GM20431 (cell line): ENCODE results near the gene PPARGC1A.

Experiments used
- in situ Hi-C: fragments of 300-500 bp; cut with MseI, MboI; formaldehyde crosslinking; loops from one replicate; pipeline ENCODE4 v1.15.0; 2020; ENCODE audit warnings: low sequenced_read_pairs; ENCODE audit not compliant: unreplicated experiment

PPARGC1A gene

GRCh38 chr4:23884261-23884660, 5.6 kb downstream of the PPARGC1A start:
- in situ Hi-C loops = no loop called here

DNA sequence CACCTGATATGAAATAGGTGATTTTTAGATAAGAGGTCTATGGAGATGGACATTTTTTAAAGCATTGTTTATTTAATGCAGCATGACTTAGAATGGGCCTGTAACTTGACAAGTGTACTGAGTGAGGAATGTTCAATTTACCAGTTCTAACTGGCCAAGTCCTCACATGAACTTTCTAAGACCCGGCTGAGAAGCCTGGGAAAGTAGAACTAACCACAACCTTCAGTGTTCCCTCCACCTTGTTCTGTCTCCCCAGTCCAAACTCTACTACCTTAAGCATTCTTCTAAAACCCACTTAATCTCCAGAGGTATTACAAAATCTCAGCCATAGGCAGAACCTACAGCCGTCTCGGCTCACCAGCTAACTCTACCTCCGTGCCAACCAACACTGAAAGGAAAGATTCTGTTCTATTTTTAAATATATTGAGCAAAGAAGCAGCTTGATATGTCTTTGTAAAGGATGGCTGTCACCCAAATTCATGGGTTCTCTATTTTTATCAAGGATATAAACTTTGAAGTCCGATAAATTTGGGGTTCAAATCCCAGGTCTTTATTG, 6.8 kb downstream of the PPARGC1A start:
- in situ Hi-C loops = no loop called here

DNA sequence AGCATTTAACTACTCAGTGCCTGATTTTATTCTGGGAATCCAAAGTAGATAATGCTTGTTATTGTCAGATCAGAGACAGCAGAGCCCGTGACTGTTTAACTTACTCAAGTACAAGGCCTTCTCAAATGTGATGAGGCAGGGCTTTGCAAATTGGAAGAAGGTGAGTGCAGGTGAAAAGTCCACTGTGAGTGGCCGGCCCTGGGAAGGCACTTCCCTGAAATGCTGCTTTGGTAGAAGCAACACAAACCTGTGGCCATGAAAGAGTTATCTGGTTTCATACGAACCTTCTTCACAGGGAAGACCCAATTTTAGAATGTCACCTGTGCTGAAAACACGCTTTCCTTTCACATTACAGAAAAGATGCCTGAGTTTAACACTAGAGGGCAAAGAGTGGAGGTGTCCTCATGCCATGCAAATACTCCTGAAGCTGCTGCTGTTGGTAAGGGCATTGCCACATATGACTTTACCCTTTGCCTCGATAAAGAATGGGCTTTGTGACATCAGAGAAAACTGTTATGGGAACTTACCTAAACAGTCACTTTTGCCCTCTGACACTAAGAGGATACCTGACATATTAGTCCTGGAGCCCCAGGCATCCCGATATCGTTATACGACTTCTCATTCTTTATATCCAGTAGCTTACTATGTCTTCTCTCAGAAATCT, 8.0 kb downstream of the PPARGC1A start:
- in situ Hi-C loops = no loop called here

GRCh38 chr4:23881052-23881501, 8.8 kb downstream of the PPARGC1A start:
- in situ Hi-C loops = no loop called here

GRCh38 chr4:23878912-23879732, 10.7 kb downstream of the PPARGC1A start:
- in situ Hi-C loops = no loop called here

GRCh38 chr4:23878246-23878891, 11.5 kb downstream of the PPARGC1A start:
- in situ Hi-C loops = no loop called here

GRCh38 chr4:23877758-23878229, 12.1 kb downstream of the PPARGC1A start:
- in situ Hi-C loops = no loop called here

GRCh38 chr4:23876418-23877089, 13.3 kb downstream of the PPARGC1A start:
- in situ Hi-C loops = no loop called here

GRCh38 chr4:23875317-23875716, 14.5 kb downstream of the PPARGC1A start:
- in situ Hi-C loops = no loop called here

- in situ Hi-C loops = no loop called here
Observed at GRCh38 chr4:23874536-23874901, 15.3 kb downstream of the PPARGC1A start.

- in situ Hi-C loops = no loop called here
Observed at GRCh38 chr4:23873717-23874535, 15.9 kb downstream of the PPARGC1A start.

DNA sequence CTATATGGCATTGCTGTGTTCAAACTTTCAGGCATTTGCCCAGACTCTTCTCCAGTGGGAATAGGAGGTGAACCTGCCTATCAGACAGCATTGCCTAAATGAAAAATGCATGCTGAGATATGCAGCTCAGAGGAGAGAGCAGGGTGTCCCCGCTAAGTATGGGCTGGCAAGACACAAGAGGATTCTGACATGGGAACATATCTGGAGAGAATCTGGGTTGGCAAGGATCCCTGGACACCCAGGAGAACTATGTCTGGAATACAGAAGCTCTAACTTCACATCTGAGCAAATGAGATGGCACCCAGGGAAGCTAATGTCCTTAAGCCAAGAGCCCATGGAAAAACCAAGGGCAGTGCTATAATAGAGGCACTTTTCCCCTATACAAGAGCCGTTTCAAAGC, 18.4 kb downstream of the PPARGC1A start:
- in situ Hi-C loops = no loop called here

DNA sequence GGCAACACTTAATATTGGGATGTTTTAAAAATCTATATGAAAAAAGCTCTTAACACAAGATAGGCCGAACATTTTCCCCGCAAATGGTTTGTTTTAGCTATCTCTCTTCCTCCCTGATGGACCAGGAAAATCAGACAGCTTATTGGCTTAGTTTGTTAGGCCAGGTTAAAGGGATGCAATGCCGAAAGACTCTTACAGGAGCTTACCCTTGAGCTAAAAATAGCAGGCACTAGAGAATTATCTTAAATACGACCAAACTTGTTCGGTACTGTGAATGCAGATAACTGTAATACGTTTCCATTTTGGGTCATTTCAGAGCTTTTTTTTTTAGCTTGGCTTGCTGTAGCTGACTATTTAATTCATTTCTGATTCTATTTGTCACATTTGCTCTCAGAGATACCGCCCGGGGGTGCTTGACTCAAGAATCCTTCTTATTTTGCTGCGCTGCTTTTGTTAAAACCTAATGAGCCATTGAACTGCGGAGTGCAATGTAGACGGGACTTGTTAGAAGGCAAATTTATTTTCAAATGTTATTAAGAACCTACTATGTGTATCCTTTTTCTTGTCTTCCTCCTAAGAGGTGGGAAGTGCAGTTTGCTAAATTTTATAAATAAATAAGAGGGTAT, 23.3 kb downstream of the PPARGC1A start:
- in situ Hi-C loops = no loop called here

GRCh38 chr4:23861897-23862296, 27.9 kb downstream of the PPARGC1A start:
- in situ Hi-C loops = no loop called here

DNA sequence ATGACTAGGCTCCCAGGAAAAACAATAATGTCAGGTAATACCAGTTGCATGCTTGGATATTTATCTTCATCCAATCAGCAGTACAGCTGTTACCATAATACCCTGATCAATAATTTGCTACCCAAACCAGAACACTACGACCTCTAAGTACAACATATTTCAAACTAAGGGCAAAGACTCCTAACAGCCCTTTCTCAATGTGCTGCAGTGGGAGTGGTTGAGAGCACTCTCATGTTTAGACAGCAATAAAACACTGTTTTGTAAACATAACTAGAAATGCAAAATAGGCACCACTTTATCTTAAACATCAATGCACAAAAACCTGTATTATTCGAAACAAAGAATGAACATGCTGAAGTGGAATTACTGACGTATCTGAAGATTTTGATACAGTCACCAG, 28.9 kb downstream of the PPARGC1A start:
- in situ Hi-C loops = no loop called here

DNA sequence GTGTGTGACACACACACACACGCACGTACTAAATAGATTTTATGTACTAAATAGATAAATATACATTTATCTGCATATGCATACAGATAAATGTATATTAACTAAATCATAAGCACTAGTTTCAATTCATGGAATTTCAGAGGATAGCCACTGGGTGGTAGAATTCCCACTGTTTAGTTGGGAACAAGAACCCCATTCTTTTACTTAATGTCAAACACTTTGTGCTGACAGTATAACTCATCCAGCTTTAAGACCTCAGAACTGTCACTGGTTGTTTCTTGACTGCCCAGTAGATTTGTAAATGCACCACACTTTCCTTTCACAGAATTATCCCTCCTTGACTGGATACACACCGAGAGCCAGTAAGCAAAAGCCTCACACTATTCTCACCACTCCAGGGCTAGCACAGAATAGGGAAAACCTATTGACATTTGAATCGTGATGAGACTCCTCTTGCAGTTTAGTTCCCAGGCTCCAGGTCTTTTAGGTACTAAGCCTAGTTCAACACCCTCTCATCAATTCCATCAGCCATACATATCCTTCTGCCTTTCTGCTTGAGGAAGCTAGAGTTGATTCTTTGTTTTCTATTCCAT, 32.4 kb downstream of the PPARGC1A start:
- in situ Hi-C loops = no loop called here

- in situ Hi-C loops = no loop called here
Observed at GRCh38 chr4:23856630-23857029, 33.2 kb downstream of the PPARGC1A start.

DNA sequence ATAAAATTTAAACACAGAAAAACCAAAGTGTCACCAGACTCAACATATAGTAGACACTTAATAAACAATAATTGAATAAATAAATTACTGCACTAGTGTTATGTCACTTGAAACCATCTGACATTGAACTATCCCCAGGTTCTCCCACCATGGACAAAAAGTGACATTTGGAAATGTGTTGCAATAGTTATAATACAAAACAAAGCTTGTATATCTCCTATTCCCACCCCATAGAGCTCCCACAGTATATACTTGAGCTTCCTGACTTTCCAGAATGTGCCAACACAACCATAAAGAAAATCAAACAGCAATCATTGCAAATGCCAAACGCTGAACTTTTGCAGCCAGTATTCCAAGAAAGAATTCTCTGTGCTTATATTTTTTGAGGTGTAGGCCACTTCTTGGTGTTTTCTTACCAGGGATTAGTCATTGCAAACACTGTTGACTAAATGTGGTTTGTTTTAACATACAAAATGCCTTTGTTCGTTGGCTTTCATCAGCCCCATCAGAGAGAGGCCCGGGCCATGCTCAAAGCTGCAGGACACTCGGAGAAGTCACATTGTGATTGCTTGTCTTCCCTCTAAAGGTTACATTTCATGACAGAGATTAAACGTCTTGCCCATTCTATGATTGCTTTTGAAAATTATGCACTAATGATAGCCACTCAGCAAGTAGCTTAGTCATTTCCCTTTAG, 33.8 kb downstream of the PPARGC1A start:
- in situ Hi-C loops = no loop called here
